ENCODE data around the gene CHPF2.

GRCh38 chr7:151278949-151279348 lies 46.7 kb downstream of the CHPF2 start:
- TF ChIP-seq CTCF (IDR thresholded peaks at IDR 0.05; ENCODE audit: insufficient read depth, low read depth, low read length), result no peak
- no peak for TF ChIP-seq EZH2 (IDR thresholded peaks at IDR 0.05; ENCODE audit: insufficient read depth, low read length)
